Measurements from ENCODE around the gene LGALS7.
"Not testable (repeated sequence)": the region's sequence is repeated elsewhere in the genome, so short reads cannot be mapped to it uniquely, and the experiment has no call there.

LGALS7 gene

DNA sequence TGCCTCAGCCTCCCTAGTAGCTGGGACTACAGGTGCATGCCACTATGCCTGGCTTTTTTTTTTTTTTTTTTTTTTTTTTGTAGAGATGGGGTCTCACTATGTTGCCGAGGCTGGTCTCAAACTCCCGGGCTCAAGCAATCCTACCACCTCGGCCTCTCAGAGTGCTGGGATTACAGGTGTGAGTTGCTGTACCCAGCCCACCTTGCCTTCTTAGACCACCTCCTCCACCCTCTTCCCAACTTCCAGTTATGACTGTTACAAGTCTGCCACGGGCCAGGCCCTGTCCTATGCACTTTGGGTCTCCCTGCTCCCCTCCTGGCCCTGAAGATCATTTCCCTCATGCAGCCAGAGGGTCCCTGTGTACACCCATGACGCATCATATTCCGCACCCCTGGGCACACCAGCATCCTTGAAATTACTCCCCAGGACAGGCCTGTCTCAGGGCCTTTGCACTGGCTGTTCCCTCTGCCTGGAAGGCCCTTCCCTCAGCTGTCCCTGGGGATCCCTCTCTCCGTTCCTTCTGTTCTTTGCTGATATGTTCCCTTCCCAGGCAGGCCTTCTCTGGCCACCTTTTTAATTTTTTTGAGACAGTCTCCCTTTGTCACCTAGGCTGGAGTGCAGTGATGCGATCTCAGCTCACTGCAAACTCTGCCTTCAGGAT, 36.4 kb upstream of the LGALS7 start:
- Histone ChIP-seq H3K27me3 (ENCODE audit: control insufficient read depth, insufficient read depth, low read length) (no peaks in the 10 kb centered on the region), H3K9me3 (replicated peaks; ENCODE audit: low read length) (no peaks in the 10 kb centered on the region), H3K4me3 (ENCODE audit: low read length) (no peak overlapping the region), H3K36me3 (ENCODE audit: insufficient read depth, low read length) (no peaks in the 10 kb centered on the region), H3K9ac (ENCODE audit: low read depth, low read length) (no peak overlapping the region), H3K4me1 (ENCODE audit: control insufficient read depth, insufficient read depth, low read length) (no peaks in the 10 kb centered on the region), H3K4me2 (ENCODE audit: low read length) (no peak overlapping the region)

DNA sequence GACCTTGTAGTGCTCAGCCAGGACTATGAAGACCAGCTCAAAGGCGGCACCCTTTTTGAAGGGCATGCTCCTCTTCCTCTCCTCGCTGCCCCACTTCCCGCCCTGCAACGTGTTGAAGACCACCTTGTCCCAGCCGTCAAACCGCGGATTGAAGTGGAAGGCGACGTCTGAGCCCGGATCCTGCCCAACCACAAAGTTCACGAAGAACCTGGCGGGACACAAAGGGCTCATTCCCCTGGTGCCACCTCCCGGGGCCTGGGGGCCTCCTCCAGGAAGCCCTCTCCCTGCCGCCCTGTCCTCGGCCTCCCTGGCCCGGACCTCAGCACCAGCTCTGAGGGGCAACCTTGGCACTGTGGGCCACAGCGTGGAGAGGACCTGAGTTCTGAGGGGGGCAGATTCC, 35.4 kb upstream of the LGALS7 start:
- no peak overlapping the region for H3K4me2 ChIP-seq (ENCODE audit: low read length)
- no peak overlapping the region for H3K9ac ChIP-seq (ENCODE audit: low read depth, low read length)
- H3K9me3 ChIP-seq (replicated peaks; ENCODE audit: low read length), result no peaks in the 10 kb centered on the region
- H3K27me3 ChIP-seq (ENCODE audit: control insufficient read depth, insufficient read depth, low read length), result no peaks in the 10 kb centered on the region
- no peak overlapping the region for H3K4me3 ChIP-seq (ENCODE audit: low read length)
- H3K4me1 ChIP-seq (ENCODE audit: control insufficient read depth, insufficient read depth, low read length), result no peaks in the 10 kb centered on the region
- no peaks in the 10 kb centered on the region for H3K36me3 ChIP-seq (ENCODE audit: insufficient read depth, low read length)

DNA sequence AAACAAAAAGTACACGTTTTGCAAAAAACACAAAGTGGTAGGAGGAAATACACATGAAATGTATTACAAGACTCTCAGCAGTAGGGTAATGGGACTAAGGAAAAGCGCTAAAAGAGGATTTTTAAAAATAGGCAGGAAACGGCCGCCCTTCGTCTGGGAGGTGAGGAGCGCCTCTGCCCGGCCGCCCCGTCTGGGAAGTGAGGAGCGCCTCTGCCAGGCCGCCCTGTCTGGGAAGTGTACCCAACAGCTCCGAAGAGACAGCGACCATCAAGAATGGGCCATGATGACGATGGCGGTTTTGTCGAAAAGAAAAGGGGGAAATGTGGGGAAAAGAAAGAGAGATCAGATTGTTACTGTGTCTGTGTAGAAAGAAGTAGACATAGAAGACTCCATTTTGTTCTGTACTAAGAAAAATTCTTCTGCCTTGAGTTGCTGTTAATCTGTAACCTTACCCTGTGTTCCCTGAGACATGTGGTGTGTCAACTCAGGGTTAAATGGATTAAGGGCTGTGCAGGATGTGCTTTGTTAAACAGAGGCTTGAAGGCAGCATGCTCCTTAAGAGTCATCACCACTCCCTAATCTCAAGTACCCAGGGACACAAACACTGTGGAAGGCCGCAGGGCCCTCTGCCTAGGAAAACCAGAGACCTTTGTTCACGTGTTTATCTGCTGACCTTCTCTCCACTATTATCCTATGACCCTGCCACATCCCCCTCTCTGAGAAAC, 34.2 kb upstream of the LGALS7 start:
- not testable (repeated sequence) for H3K9ac ChIP-seq (ENCODE audit: low read depth, low read length); H3K4me2 ChIP-seq (ENCODE audit: low read length)

DNA sequence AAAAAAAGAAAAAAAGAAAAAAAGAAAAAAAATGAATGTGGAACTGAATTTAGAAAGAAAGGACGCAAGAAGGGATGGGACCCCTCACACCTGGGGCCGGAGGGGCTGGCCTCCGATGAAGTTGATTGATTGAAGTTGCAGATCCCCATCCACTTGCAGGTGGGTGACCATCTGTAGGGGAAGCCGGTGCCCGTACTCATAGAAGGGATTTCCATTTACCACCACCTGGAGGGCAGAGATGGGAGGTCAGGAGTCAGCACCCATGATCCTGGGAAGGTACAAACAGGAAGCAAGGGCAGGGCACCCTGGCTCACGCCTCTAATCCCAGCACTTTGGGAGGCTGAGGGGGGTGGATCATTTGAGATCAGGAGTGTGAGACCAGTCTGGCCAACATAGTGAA, 33.1 kb upstream of the LGALS7 start:
- no peaks in the 10 kb centered on the region for H3K36me3 ChIP-seq (ENCODE audit: insufficient read depth, low read length)
- no peak overlapping the region for H3K4me3 ChIP-seq (ENCODE audit: low read length)
- peaks cover 8% of the 10 kb centered on the region for H3K27me3 ChIP-seq (ENCODE audit: control insufficient read depth, insufficient read depth, low read length)
- no peaks in the 10 kb centered on the region for H3K9me3 ChIP-seq (replicated peaks; ENCODE audit: low read length)
- no peaks in the 10 kb centered on the region for H3K4me1 ChIP-seq (ENCODE audit: control insufficient read depth, insufficient read depth, low read length)
- no peak overlapping the region for H3K4me2 ChIP-seq (ENCODE audit: low read length)
- no peak overlapping the region for H3K9ac ChIP-seq (ENCODE audit: low read depth, low read length)

More for the DNA sequence above, 34.2 kb upstream of the LGALS7 start:
- not testable (repeated sequence) for H3K4me3 ChIP-seq (ENCODE audit: low read length); H3K27me3 ChIP-seq (ENCODE audit: control insufficient read depth, insufficient read depth, low read length); H3K9me3 ChIP-seq (replicated peaks; ENCODE audit: low read length); H3K4me1 ChIP-seq (ENCODE audit: control insufficient read depth, insufficient read depth, low read length); H3K36me3 ChIP-seq (ENCODE audit: insufficient read depth, low read length)

DNA sequence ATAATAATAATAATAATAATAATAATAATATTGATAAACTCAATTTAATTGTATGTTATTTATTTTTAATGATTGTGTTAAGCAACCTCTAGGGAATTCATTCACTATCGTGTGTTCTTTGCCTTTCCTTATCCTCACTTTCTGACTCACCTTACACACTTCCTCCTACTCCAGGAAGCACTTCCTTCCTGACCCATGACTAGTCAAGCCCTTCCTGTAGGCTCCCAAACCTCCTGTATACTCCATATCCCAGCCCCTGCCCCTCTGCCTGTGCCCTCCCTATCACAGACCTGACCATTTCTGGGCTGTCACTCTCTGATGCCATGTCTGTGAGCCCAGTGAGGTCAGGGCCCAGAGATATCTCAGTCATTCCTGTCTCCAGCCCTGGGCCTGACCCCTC, 31.9 kb upstream of the LGALS7 start:
- H3K36me3 ChIP-seq (ENCODE audit: insufficient read depth, low read length), result no peaks in the 10 kb centered on the region
- H3K4me3 ChIP-seq (ENCODE audit: low read length), result no peak overlapping the region
- no peak overlapping the region for H3K4me2 ChIP-seq (ENCODE audit: low read length)
- no peak overlapping the region for H3K9ac ChIP-seq (ENCODE audit: low read depth, low read length)
- H3K4me1 ChIP-seq (ENCODE audit: control insufficient read depth, insufficient read depth, low read length), result no peaks in the 10 kb centered on the region
- peaks cover 17% of the 10 kb centered on the region for H3K27me3 ChIP-seq (ENCODE audit: control insufficient read depth, insufficient read depth, low read length)
- no peaks in the 10 kb centered on the region for H3K9me3 ChIP-seq (replicated peaks; ENCODE audit: low read length)

DNA sequence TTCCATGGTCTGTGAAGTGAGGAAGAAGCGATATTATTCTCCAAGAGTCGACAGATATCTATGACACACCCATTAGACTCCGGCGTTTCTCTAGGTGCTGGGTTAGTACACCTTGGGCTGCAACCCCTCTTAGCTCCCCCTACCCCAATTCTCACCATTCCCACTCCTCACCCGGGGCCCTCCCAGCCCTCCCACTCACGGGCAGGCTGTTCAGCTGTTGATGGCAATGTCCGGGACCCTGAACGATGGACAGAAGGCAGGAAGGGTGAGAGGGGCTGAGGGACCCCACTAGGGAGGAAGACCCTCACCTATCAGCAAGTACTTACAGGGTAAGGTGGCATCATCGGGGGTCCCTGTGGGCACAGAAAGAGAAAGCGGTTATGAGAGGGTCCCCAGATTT, 30.2 kb upstream of the LGALS7 start:
- Histone ChIP-seq H3K9ac (ENCODE audit: low read depth, low read length) (no peak overlapping the region), H3K4me1 (ENCODE audit: control insufficient read depth, insufficient read depth, low read length) (no peaks in the 10 kb centered on the region), H3K27me3 (ENCODE audit: control insufficient read depth, insufficient read depth, low read length) (peaks cover 21% of the 10 kb centered on the region), H3K4me3 (ENCODE audit: low read length) (no peak overlapping the region), H3K9me3 (replicated peaks; ENCODE audit: low read length) (no peaks in the 10 kb centered on the region), H3K4me2 (ENCODE audit: low read length) (no peak overlapping the region), H3K36me3 (ENCODE audit: insufficient read depth, low read length) (no peaks in the 10 kb centered on the region)

DNA sequence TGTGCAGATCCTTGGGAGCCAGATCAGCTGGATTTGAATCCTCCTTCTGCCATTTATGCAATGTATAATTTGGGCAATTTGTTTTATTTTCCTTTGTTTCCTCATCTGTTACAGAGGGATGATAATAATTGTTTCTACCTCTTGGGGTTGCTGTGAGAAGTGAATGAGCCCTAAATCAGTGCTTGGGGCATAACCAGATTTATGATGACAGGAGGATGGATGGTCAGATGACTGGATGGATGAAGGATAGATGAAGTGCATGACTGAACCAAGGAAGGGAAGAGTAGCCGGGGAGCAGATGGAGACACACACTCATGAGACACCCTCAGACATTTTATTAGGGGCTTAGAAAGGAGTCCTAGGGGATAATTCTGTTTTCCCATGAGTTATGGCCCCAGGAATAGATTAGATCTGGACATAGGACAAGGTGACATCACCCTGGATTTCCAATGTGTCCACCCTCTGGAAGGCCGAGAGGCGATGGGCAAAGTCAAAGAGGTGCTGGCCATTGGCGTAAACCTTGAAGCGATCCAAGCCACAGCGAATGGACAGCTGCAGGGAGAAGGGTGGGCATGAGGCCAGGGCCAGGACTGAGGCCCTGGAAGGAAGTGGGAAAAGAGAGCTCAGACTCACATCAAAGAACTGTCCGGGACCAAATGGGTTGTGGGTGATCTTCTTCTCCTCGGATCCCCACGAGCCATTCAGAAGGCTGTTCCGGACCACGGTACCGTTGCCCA, 28.2 kb upstream of the LGALS7 start:
- Histone ChIP-seq H3K4me3 (ENCODE audit: low read length) (no peak overlapping the region), H3K36me3 (ENCODE audit: insufficient read depth, low read length) (no peaks in the 10 kb centered on the region), H3K9me3 (replicated peaks; ENCODE audit: low read length) (no peaks in the 10 kb centered on the region), H3K4me1 (ENCODE audit: control insufficient read depth, insufficient read depth, low read length) (no peaks in the 10 kb centered on the region), H3K9ac (ENCODE audit: low read depth, low read length) (no peak overlapping the region), H3K4me2 (ENCODE audit: low read length) (no peak overlapping the region), H3K27me3 (ENCODE audit: control insufficient read depth, insufficient read depth, low read length) (peaks cover 21% of the 10 kb centered on the region)

DNA sequence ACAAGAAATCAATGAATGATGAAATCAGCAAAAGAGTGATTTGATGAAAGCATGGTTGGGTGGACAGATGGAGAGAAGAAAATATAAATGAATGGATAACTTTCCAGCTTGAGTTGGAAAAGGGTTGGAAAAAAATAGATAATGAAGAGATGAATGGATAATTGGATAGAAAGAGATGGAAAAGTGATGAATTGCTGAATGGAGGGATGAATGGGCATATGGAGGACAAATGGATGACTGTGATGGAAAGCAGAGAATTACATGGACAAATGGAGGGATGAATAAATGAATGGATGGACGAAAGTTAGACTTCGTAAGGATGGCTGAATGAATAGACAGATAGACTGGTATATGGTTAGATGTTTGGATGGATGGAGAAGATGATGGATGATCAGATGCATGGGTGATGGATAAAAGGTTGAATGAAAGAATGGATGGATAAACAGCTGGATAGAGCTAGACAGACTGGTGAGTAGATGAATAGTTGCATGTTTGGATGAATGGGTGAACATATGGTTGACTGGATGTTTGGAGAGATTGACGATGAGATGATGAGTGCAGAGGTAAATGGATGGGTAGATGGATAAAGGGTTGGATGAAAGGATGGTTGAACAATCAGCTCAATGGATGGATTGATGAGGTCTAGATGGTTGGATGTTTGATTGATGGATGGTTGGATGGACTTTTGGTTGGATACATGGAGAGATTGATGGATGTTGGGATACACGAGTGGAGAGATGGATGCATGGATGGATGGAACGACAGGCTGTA, 27.4 kb upstream of the LGALS7 start:
- Histone ChIP-seq H3K4me1 (ENCODE audit: control insufficient read depth, insufficient read depth, low read length) (no peaks in the 10 kb centered on the region), H3K4me2 (ENCODE audit: low read length) (no peak overlapping the region), H3K9ac (ENCODE audit: low read depth, low read length) (no peak overlapping the region), H3K9me3 (replicated peaks; ENCODE audit: low read length) (no peaks in the 10 kb centered on the region), H3K27me3 (ENCODE audit: control insufficient read depth, insufficient read depth, low read length) (peaks cover 21% of the 10 kb centered on the region), H3K4me3 (ENCODE audit: low read length) (no peak overlapping the region), H3K36me3 (ENCODE audit: insufficient read depth, low read length) (no peaks in the 10 kb centered on the region)

DNA sequence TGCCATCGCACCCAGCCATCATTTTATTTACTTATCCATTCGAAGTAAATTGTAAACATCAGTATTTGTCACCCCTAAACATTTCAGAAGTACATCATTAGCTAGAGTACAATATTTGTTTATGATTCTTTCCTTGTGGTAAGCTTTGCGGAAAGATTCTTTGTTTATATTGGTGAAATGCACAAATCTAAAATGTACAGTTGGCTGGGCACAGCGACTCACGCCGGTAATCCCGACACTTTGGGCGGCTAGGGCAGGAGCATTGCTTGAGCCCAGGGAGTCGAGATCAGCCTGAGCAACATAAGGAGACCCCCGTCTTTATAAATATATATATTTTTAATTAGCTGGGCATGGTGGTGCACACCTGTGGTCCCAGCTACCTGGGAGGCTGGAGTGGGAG, 25.8 kb upstream of the LGALS7 start:
- H3K27me3 ChIP-seq (ENCODE audit: control insufficient read depth, insufficient read depth, low read length), result peaks cover 21% of the 10 kb centered on the region
- H3K4me3 ChIP-seq (ENCODE audit: low read length), result no peak overlapping the region
- H3K4me1 ChIP-seq (ENCODE audit: control insufficient read depth, insufficient read depth, low read length), result no peaks in the 10 kb centered on the region
- no peaks in the 10 kb centered on the region for H3K36me3 ChIP-seq (ENCODE audit: insufficient read depth, low read length)
- no peak overlapping the region for H3K4me2 ChIP-seq (ENCODE audit: low read length)
- no peak overlapping the region for H3K9ac ChIP-seq (ENCODE audit: low read depth, low read length)
- H3K9me3 ChIP-seq (replicated peaks; ENCODE audit: low read length), result no peaks in the 10 kb centered on the region

DNA sequence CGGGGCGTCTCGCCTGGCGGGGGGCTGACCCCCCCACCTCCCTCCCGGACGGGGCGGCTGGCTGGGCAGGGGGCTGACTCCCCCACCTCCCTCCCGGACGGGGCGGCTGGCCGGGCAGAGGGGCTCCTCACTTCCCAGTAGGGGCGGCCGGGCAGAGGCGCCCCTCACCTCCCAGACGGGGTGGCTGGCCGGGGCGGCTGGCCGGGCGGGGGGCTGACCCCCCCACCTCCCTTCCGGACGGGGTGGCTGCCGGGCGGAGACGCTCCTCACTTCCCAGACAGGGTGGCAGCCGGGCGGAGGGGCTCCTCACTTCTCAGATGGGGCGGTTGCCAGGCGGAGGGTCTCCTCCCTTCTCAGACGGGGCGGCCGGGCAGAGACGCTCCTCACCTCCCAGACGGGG, 24.5 kb upstream of the LGALS7 start:
- H3K36me3 ChIP-seq (ENCODE audit: insufficient read depth, low read length); H3K9me3 ChIP-seq (replicated peaks; ENCODE audit: low read length); H3K9ac ChIP-seq (ENCODE audit: low read depth, low read length); H3K4me1 ChIP-seq (ENCODE audit: control insufficient read depth, insufficient read depth, low read length); H3K4me2 ChIP-seq (ENCODE audit: low read length); H3K4me3 ChIP-seq (ENCODE audit: low read length): not testable (repeated sequence)
- H3K27me3 ChIP-seq (ENCODE audit: control insufficient read depth, insufficient read depth, low read length), result peaks cover 21% of the 10 kb centered on the region

DNA sequence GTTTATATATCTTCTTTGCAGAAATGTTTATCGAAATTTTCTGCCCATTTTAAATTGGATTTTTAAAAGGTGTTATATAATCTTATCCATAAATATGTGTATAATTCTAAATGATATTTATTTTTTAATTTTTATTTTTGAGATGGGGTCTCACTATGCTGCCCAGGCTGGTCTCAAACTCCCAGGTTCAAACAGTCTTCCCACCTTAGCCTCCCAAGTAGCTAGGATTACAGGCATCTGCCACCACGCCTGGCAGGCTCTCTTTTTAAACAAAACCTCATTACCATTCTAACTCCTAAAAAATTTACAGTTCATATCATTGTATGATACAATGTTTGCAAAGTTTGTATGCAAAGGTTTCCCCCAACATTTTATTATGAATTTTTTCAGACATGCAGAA, 22.8 kb upstream of the LGALS7 start:
- Histone ChIP-seq H3K9me3 (replicated peaks; ENCODE audit: low read length) (no peaks in the 10 kb centered on the region), H3K9ac (ENCODE audit: low read depth, low read length) (no peak overlapping the region), H3K4me3 (ENCODE audit: low read length) (no peak overlapping the region), H3K4me1 (ENCODE audit: control insufficient read depth, insufficient read depth, low read length) (peaks cover 9% of the 10 kb centered on the region), H3K4me2 (ENCODE audit: low read length) (no peak overlapping the region), H3K36me3 (ENCODE audit: insufficient read depth, low read length) (no peaks in the 10 kb centered on the region), H3K27me3 (ENCODE audit: control insufficient read depth, insufficient read depth, low read length) (peaks cover 11% of the 10 kb centered on the region)
